ENCODE measurements around the gene MUC2. TPM values are rescaled to one million over a fixed set of nuclear protein-coding genes. Genes with fewer than 3 reads are reported as not detected.

MUC2 gene
- total and polyA plus RNA-seq, 2 of the 13 experiments (the other 11 are each of a cell fraction or from before 2014, with no cell fraction given), result not detected

GRCh38 chr11:1091332-1092083 lies 16.8 kb downstream of the MUC2 start (continued):
- no peak for TF ChIP-seq CCAR2 (optimal IDR thresholded peaks at IDR 0.05; ENCODE audit: low read depth, low read length)
- TF ChIP-seq ZNF280D (CRISPR knock-in tag; IDR thresholded peaks at IDR 0.05), result no peak

- no peak overlapping the region for H2AFZ ChIP-seq (ENCODE audit: low read length)
- H3K27ac ChIP-seq (ENCODE audit: extremely low read length, insufficient read depth, low read length), result no peak overlapping the region
- TF ChIP-seq RNF219 (CRISPR knock-in tag; IDR thresholded peaks at IDR 0.05), result no peak
- no peak for TF ChIP-seq IKZF1 (IDR thresholded peaks at IDR 0.05)
- no peak for TF ChIP-seq NR2F1 (CRISPR knock-in tag; IDR thresholded peaks at IDR 0.05)
- no peak for TF ChIP-seq ZNF180 (CRISPR knock-in tag; IDR thresholded peaks at IDR 0.05; ENCODE audit: borderline replicate concordance, low read depth)
- TF ChIP-seq RBM22 (optimal IDR thresholded peaks at IDR 0.05; ENCODE audit: low read length), result no peak
- no peak for TF ChIP-seq ZNF788 (CRISPR knock-in tag; IDR thresholded peaks at IDR 0.05; ENCODE audit: borderline replicate concordance)
- TF ChIP-seq ARID2 (CRISPR knock-in tag; IDR thresholded peaks at IDR 0.05; ENCODE audit: borderline replicate concordance), result no peak
- TF ChIP-seq ZNF253 (CRISPR knock-in tag; IDR thresholded peaks at IDR 0.05; ENCODE audit: borderline replicate concordance), result no peak
- TF ChIP-seq POGZ (CRISPR knock-in tag; IDR thresholded peaks at IDR 0.05), result no peak
- TF ChIP-seq CREB1 (IDR thresholded peaks at IDR 0.05), result no peak
- no peak for TF ChIP-seq CREB1 (CRISPR knock-in tag; IDR thresholded peaks at IDR 0.05)
- no peak for TF ChIP-seq ZNF317 (CRISPR knock-in tag; IDR thresholded peaks at IDR 0.05)
- TF ChIP-seq ZBTB21 (CRISPR knock-in tag; IDR thresholded peaks at IDR 0.05), result no peak
- TF ChIP-seq ZNF501 (CRISPR knock-in tag; IDR thresholded peaks at IDR 0.05), result no peak
- no peak for TF ChIP-seq ZNF598 (CRISPR knock-in tag; IDR thresholded peaks at IDR 0.05; ENCODE audit: borderline replicate concordance)
- TF ChIP-seq BRD4 (CRISPR knock-in tag; IDR thresholded peaks at IDR 0.05), result no peak
- TF ChIP-seq ZBTB8A (CRISPR knock-in tag; IDR thresholded peaks at IDR 0.05; ENCODE audit: borderline replicate concordance, low read depth), result no peak
- no peak overlapping the region for H3K4me2 ChIP-seq (ENCODE audit: low read depth, low read length)
- no peaks in the 10 kb centered on the region for H4K20me1 ChIP-seq (ENCODE audit: insufficient read depth, low read length)
- H3K4me3 ChIP-seq (replicated peaks in 1 of 3; ENCODE audit: insufficient read depth in 1 of 3, low read depth in 2 of 3, low read length in 3 of 3), result no peak overlapping the region
- H3K9me3 ChIP-seq (ENCODE audit: low read length), result peaks cover 10% of the 10 kb centered on the region; the same call in 1 of the 2 replicates
- no TSS peak for BruUV-seq (replicated peaks)
- DNase-seq (ENCODE audit: low spot score), result no peak
- in situ Hi-C loops (cut with HindIII; ENCODE audit: extremely low pct_ligation_motif_present, low pct_unique_long_range_greater_than_20kb) (no loop called here), intact Hi-C loops (cut with micrococcal nuclease; ENCODE audit: unreplicated experiment) (no loop called here)
- no peaks in the 10 kb centered on the region for H3K79me2 ChIP-seq (ENCODE audit: insufficient read depth, low read length)
- no peak for ATAC-seq
- ChIA-PET POLR2A (no interaction called here), CTCF (ENCODE audit: low intra/inter-chr PET ratio, low total read pairs) (no interaction called here)
- no peaks in the 10 kb centered on the region for H3K36me3 ChIP-seq (replicated peaks in 1 of 2; ENCODE audit: control insufficient read depth in 1 of 2, insufficient read depth in 2 of 2, low read length in 2 of 2)
- H3K4me1 ChIP-seq (ENCODE audit: insufficient read depth, low read length), result no peaks in the 10 kb centered on the region
- 41% methylated on average over 8 of the region's 17 CpGs for WGBS (ENCODE audit: low lambda C conversion rate)
- H3K27me3 ChIP-seq (ENCODE audit: control insufficient read depth in 1 of 2, insufficient read depth in 2 of 2, low read length in 2 of 2), result peaks cover 2 to 17% of the 10 kb centered on the region in 2 experiments; a peak in 3 of 5 replicates
- H3K9ac ChIP-seq (ENCODE audit: insufficient read depth, low read depth, low read length), result no peak overlapping the region
- no peak for FAIRE-seq
These were observed 17.5 kb downstream of the MUC2 start for GRCh38 chr11:1092145-1092670.

All from HepG2 (cell line).